Activated CD8-positive, alpha-beta memory T cell treated with anti-CD3 and anti-CD28 coated beads, Interleukin-2, amount 10 ng/mL, durations not matched to agents 7 days and 5 days (primary cell): Measurements from ENCODE around the gene MADD. TPM values are rescaled to one million over a fixed set of nuclear protein-coding genes. Genes with fewer than 3 reads are reported as not detected.
A peak's percentile ranks its signal among the peaks of the same experiment; 100 is the strongest.

Experiments used
- ATAC-seq: fragments of 150-1000 bp; cut with Tn5 transposase; one replicate; pipeline ENCODE4 v1.10.0; 2021; ENCODE audit warnings: moderate library complexity
- CTCF ChIA-PET: fragments of 350-600 bp; sonication (Branson Sonifier 250); formaldehyde crosslinking; loops from one replicate; lab custom pipeline; 2021; ENCODE audit warnings: antibody characterized with exemption; lab: Charles Lee
- DNase-seq: peaks from one replicate; pipeline ENCODE4 v3.0.0-alpha.2; 2020
- H3K27ac Mint-ChIP-seq: one replicate; pipeline ENCODE4 v1.8.0; 2021; ENCODE audit warnings: mild to moderate bottlenecking, mixed read lengths
- H3K27me3 Mint-ChIP-seq: one replicate; pipeline ENCODE4 v1.8.0; 2021; ENCODE audit warnings: mixed read lengths
- H3K36me3 Mint-ChIP-seq: one replicate; pipeline ENCODE4 v1.8.0; 2021; ENCODE audit warnings: mild to moderate bottlenecking, mixed read lengths
- H3K4me1 Mint-ChIP-seq: one replicate; pipeline ENCODE4 v1.8.0; 2021; ENCODE audit warnings: mixed read lengths
- H3K4me3 Mint-ChIP-seq: one replicate; pipeline ENCODE4 v1.8.0; 2021; ENCODE audit warnings: mild to moderate bottlenecking, moderate library complexity, mixed read lengths
- H3K9me3 Mint-ChIP-seq: one replicate; pipeline ENCODE4 v1.8.0; 2022; ENCODE audit warnings: low read depth, mixed read lengths
- total RNA-seq, 2 experiments: library from RNA; stranded (reverse); gene quantifications; one replicate each; pipeline ENCODE4 v1.2.3, GENCODE V29; 2021

The MADD gene
- total RNA-seq, 2 experiments from 2014 or later = 88.5 to 91.2 TPM

DNA sequence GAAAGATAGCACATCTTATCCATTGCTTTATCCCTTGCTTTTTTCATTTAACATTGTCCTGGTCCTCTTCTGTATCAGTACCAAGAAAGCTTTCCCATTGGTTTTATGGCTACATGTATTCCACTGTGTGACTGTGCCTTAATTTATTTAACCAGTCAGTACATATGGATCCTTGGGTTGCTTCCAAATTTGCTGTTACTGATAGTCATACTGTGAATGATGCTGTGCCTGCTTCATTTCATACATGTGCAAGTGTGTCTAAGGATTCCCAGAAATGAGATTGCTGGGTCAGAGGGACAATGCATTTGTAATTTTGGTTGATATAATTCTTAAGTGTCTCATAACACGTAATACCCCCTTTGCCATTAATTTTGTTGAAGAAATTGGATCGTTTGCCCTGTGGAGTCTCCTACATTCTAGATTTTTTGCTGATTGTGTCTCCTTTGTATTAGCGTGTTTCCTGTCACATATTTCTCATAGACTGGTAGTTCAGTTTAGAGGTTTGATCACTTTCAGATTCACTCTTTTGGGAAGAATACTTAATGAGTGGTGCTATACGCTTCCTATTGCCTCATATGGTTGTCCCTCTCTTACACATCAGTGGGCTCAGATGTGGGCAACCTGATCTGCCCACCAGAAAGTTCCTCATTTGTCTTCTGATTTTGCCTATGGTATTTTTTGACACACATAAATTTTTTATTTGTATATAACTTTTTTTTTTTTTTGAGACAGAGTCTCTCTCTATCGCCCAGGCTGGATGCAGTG is 47.3 kb downstream of the MADD start:
- CTCF ChIA-PET = no interaction called here
- peaks cover 4% of the 10 kb centered on the region for H3K4me1 Mint-ChIP-seq
- H3K36me3 Mint-ChIP-seq = peaks cover 37% of the 10 kb centered on the region
- H3K27me3 Mint-ChIP-seq = no peaks in the 10 kb centered on the region
- H3K27ac Mint-ChIP-seq = peak overlapping the region; percentile 3
- ATAC-seq (no peak), DNase-seq (no peak)
- no peaks in the 10 kb centered on the region for H3K9me3 Mint-ChIP-seq
- no peak overlapping the region for H3K4me3 Mint-ChIP-seq

DNA sequence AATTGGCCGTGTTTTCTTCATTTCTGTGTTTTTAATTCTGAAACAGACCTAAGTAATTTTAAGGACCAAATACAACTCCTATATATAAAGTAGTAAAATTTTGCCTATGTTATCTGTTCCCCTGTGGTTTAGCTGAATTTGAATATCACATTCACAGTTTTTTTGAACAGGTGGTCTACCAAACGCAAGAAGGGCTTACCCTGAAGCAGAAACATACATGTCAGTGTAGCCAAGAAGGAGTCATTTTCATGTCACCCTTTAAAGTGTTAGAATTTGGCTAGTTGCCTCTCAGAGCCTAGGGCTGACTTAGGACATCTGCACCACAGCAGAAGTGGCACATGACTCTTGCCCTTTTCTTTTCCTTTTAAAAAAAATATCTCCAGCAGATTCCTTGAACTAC is 48.2 kb downstream of the MADD start:
- Mint-ChIP-seq H3K4me1 (peaks cover 4% of the 10 kb centered on the region), H3K27me3 (no peaks in the 10 kb centered on the region), H3K9me3 (no peaks in the 10 kb centered on the region), H3K36me3 (peaks cover 35% of the 10 kb centered on the region), H3K27ac (no peak overlapping the region), H3K4me3 (no peak overlapping the region)
- CTCF ChIA-PET = no interaction called here
- no peak for ATAC-seq
- no peak for DNase-seq

DNA sequence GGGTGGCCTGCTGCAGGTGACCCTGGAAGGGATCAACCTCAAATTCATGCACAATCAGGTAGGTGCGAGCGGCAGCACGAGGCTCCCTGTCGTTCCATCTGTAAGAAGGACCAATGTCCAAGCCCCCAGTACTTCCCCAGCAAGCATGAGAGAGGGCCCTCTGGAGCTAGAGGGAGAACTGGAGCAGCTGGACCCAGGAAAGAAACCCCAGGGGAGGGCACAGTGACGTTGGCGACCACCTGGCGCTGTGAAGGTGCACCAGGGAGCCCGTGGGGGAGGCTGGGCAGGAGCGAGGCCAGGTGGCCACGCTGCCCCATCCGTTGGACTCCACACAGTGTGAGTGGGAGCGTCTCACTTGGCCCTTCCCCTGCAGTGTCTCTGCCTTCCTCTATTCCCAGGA is 54.6 kb downstream of the MADD start:
- no peak for DNase-seq
- CTCF ChIA-PET = no interaction called here

DNA sequence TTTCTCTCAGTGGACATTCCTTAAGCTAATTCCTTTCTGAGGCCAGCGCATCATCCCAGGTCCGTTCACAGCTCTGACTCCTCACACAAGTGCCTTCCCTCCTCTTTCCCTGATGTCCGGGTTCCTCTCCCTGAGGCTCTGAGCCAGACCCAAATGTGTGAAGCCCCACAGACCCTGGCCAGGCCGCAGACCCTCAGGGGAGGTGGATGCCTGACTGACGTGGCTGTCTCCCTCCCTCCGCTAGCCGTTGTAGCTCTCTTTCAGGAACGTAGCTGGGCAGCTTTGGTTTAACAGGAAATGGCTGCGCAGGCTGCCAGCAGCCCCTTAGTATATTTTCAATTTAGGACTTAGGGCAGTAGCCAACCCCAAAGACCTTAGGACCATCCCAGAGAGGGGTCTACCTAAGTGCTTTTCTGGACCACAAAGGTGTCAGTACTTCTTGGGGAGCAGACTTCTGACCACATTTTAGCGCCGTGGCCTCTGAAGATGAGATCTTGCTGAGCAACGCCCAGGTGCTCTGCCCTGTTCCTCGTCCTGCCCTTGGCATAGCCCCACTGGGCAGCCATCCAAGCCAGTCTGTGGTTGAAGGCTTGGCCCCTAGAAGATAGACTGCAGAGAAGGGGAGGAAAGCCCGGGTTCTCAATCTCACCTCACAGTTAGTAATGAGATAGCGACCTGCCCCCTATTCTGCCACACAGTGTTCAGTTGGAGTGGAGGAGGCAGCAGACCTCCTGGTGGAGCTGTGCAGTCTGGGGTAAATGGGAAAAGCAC is 55.5 kb downstream of the MADD start:
- H3K27ac Mint-ChIP-seq = no peak overlapping the region

More for the DNA sequence above, 54.6 kb downstream of the MADD start:
- no peaks in the 10 kb centered on the region for H3K27me3 Mint-ChIP-seq
- ATAC-seq = no peak
- H3K36me3 Mint-ChIP-seq = peaks cover 15% of the 10 kb centered on the region
- no peak overlapping the region for H3K4me3 Mint-ChIP-seq
- H3K4me1 Mint-ChIP-seq = no peaks in the 10 kb centered on the region
- H3K9me3 Mint-ChIP-seq = no peaks in the 10 kb centered on the region
- no peak overlapping the region for H3K27ac Mint-ChIP-seq

DNA sequence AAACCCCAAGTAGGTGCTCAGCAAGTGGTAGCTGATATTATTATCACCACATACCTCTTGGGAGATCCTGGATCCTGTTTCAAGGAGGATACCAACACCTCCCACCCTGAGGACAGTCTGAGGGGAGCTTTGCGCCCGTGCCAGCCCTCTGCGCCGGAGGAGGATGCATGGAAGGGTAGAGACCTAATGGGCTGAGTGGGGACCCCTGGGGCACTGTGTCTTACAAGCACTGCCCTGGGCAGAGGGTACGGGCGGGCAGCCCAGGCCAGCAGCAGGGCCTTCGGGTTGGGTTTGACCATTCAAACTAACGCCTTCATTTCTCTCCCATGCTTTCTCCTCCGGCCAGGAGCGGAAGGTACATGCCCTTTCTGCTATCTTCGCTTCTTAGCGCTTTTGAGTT is 56.3 kb downstream of the MADD start:
- H3K4me1 Mint-ChIP-seq = no peaks in the 10 kb centered on the region
- H3K27me3 Mint-ChIP-seq = no peaks in the 10 kb centered on the region
- no peaks in the 10 kb centered on the region for H3K9me3 Mint-ChIP-seq
- DNase-seq = no peak
- H3K36me3 Mint-ChIP-seq = peaks cover 13% of the 10 kb centered on the region
- no peak overlapping the region for H3K27ac Mint-ChIP-seq
- H3K4me3 Mint-ChIP-seq = no peak overlapping the region
- CTCF ChIA-PET = interaction anchor here (1.1 to 1.4 kb wide), 3 partner anchors 17 to 86 kb away, joined by 3 to 6 read pairs (median 3); no protein-coding TSS in a partner anchor
- no peak for ATAC-seq

More for the DNA sequence above, 55.5 kb downstream of the MADD start:
- H3K4me1 Mint-ChIP-seq = no peaks in the 10 kb centered on the region
- DNase-seq (no peak), ATAC-seq (no peak)
- no peaks in the 10 kb centered on the region for H3K27me3 Mint-ChIP-seq
- no peak overlapping the region for H3K4me3 Mint-ChIP-seq
- H3K9me3 Mint-ChIP-seq = no peaks in the 10 kb centered on the region
- CTCF ChIA-PET = interaction anchor here (1.1 to 1.4 kb wide), 2 partner anchors 49 to 87 kb away, joined by 3 to 6 read pairs; no protein-coding TSS in a partner anchor
- peaks cover 15% of the 10 kb centered on the region for H3K36me3 Mint-ChIP-seq

DNA sequence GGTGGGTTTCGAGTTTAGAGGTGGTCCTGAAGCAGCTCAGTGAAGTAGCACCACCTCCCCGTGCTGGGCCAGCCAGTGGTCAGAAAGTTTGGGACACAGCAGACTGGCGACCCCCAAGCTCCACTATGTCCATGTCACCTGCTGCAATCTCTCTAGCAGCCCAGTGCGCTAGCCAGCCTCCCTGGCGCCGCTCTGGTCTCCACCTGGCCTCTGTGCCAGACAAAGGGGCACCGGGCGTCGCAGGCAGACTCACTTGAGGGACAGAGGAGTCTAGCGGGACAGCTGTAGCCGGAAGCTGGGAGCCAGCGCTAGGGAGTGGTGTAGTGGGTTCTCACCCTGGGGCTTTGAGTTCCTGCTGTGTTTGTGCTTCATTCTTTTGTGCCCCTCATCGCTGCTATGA is 57.1 kb downstream of the MADD start:
- ATAC-seq (no peak), DNase-seq (no peak)
- Mint-ChIP-seq H3K4me1 (no peaks in the 10 kb centered on the region), H3K36me3 (peaks cover 10% of the 10 kb centered on the region), H3K27me3 (no peaks in the 10 kb centered on the region), H3K4me3 (no peak overlapping the region), H3K9me3 (no peaks in the 10 kb centered on the region), H3K27ac (no peak overlapping the region)
- CTCF ChIA-PET = interaction anchor here (1.1 to 1.4 kb wide), 2 partner anchors 18 to 47 kb away, joined by 3 to 6 read pairs; no protein-coding TSS in a partner anchor

DNA sequence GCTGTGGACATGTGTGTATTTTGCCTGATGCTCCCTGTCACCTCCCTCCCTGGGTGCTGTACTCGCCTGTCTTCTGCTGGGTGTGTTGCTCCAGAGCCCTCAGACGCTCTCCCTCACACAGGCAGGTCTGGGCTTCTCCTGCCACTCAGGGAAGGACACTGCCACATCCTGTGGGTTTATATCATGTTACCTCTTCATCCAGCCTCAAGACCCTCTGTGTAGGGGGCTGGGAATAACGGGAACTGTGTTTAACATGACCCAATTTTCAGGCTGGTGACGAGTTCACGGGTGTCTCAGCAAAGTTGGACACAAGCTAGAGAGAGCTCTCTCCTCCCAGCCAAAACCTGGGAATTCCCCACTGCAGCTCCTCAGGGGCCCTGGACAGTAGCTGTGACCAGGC is 58.0 kb downstream of the MADD start:
- ATAC-seq = no peak
- CTCF ChIA-PET = no interaction called here
- Mint-ChIP-seq H3K27me3 (no peaks in the 10 kb centered on the region), H3K36me3 (peaks cover 10% of the 10 kb centered on the region), H3K4me1 (no peaks in the 10 kb centered on the region), H3K9me3 (no peaks in the 10 kb centered on the region), H3K27ac (no peak overlapping the region), H3K4me3 (no peak overlapping the region)
- DNase-seq = no peak

DNA sequence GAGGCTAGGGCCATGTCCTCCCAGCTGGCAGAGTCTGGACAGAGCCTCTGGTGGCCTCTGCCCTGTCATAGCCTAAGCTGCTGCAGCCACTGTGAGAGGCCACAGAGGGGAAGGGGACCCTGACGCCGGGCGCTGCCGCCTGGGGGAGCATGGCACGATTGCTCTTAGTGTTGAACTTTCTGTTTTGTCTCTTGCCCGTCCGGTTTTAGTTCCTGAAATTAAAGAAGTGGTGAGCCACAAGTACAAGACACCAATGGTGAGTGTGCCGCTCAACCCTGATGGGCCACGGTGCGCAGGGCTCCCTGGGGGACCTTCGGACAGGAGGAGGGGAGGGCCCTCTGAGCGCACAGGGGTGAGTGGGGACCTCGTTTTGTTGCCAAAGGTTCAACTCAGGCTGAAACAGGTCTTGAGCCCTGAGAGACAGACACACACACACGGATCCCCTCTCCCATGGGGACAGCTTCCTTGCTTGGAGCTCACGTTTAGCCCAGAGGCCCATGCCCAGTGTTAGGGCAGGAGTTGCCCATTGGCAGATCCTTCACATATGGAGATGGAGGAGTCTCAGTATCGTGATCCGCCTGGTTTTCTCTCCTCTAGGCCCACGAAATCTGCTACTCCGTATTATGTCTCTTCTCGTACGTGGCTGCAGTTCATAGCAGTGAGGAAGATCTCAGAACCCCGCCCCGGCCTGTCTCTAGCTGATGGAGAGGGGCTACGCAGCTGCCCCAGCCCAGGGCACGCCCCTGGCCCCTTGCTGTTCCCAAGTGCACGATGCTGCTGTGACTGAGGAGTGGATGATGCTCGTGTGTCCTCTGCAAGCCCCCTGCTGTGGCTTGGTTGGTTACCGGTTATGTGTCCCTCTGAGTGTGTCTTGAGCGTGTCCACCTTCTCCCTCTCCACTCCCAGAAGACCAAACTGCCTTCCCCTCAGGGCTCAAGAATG is 58.8 kb downstream of the MADD start:
- DNase-seq (no peak), ATAC-seq (no peak)
- H3K36me3 Mint-ChIP-seq = peaks cover 10% of the 10 kb centered on the region
- H3K4me1 Mint-ChIP-seq = no peaks in the 10 kb centered on the region
- no peaks in the 10 kb centered on the region for H3K9me3 Mint-ChIP-seq
- H3K27me3 Mint-ChIP-seq = no peaks in the 10 kb centered on the region
- H3K27ac Mint-ChIP-seq = no peak overlapping the region
- no peak overlapping the region for H3K4me3 Mint-ChIP-seq
- CTCF ChIA-PET = no interaction called here

DNA sequence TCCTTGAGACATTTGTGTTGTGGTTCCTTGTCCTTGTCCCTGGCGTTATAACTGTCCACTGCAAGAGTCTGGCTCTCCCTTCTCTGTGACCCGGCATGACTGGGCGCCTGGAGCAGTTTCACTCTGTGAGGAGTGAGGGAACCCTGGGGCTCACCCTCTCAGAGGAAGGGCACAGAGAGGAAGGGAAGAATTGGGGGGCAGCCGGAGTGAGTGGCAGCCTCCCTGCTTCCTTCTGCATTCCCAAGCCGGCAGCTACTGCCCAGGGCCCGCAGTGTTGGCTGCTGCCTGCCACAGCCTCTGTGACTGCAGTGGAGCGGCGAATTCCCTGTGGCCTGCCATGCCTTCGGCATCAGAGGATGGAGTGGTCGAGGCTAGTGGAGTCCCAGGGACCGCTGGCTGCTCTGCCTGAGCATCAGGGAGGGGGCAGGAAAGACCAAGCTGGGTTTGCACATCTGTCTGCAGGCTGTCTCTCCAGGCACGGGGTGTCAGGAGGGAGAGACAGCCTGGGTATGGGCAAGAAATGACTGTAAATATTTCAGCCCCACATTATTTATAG is 59.6 kb downstream of the MADD start:
- DNase-seq (no peak), ATAC-seq (no peak)
- CTCF ChIA-PET = interaction anchor here (1.2 kb wide), 1 partner anchor 83 kb away, joined by 5 read pairs; no protein-coding TSS in a partner anchor
- Mint-ChIP-seq H3K4me1 (no peaks in the 10 kb centered on the region), H3K36me3 (peaks cover 10% of the 10 kb centered on the region), H3K27ac (no peak overlapping the region), H3K4me3 (no peak overlapping the region), H3K9me3 (no peaks in the 10 kb centered on the region), H3K27me3 (no peaks in the 10 kb centered on the region)

DNA sequence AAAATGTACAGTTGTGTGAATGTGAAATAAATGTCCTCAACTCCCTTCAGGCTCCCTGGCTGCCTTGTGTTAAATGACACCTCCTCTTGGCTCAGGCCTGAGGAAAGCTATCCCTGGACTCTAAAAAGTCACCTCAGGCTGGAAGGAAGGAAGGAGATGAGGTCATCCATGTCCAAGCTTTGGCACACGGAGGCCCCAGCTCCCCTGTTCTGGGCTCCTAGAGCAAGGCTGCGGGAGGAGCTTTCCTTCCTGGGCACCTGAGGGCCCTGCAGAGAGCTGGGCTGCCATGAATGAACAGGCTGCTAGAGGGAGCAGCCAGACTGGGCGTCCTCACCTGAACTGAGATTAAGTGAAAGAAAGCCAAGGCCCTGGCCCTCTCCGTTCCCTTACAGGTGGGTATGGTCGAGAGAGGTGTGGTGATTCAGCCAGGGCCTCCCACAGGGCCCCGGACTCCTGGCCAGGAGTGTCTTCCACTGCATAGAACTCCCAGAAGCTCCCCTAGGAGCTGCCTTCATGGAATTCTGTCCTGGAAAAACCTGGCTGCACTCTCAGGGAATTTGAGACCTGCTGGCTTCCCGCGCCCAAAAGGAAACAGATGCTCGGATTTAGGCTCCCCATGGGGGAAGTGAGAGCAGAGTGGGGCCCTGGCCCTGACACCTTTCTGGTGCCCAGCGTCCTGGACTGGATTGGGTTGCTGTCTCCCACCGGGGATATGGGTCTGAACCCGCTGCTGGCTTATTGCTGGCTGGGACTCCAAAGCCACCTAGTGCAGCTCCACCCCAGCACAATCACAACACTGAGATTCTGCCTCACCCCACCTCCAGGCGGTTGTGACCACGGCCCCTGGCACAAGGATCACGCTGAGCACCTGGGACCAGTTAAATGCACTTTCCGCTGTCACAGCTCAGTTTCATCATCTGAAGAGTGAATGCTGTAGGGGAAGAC is 60.3 kb downstream of the MADD start:
- CTCF ChIA-PET = interaction anchor here (1.2 kb wide), 1 partner anchor 82 kb away, joined by 5 read pairs; no protein-coding TSS in a partner anchor
- H3K27me3 Mint-ChIP-seq = no peaks in the 10 kb centered on the region
- ATAC-seq (no peak), DNase-seq (no peak)
- H3K27ac Mint-ChIP-seq = peak overlapping the region; percentile 29
- peaks cover 5% of the 10 kb centered on the region for H3K36me3 Mint-ChIP-seq
- H3K4me1 Mint-ChIP-seq = no peaks in the 10 kb centered on the region
- H3K4me3 Mint-ChIP-seq = no peak overlapping the region
- no peaks in the 10 kb centered on the region for H3K9me3 Mint-ChIP-seq

DNA sequence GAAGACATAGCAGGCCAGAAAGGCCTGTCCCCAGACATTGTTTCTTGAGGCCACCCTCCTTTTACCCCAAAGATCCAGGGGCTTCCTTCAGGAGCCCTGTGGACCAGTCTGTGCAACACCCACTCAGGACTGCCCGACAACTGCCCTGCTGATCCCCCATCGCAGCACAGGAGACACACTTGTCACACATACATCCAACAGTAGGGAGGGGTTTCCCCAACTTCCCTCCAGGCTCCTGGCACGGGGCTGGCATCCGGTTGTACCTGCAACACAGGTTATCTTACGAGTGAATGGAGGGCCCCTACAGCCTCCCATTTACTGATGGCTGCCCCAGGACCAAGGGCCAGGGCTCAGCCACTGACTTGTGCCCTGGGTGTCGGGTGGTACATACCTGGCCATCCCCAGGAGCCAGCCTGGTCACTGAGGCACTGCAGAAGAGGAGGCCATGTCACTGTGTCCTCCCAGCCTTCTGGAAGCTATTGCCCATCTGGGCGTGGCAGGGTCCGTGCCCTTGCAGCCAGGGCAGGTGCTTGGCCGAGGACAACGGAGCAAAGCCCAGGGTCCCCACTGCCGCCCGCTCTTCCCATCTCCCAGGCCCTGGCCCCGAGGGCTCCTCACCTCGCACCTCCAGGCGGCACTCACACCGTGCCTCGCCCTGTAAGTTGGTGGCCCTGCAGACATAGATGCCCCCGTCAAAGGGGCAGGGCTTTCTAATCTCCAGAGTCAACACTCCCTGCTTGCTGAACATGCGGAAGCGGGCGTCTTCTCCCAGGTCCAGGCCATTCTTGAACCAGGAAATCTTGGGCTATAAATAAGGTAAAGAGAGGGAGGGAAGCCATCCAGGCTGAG is 61.7 kb downstream of the MADD start:
- no peak overlapping the region for H3K4me3 Mint-ChIP-seq

More for the DNA sequence above, 61.7 kb downstream of the MADD start:
- CTCF ChIA-PET = no interaction called here
- no peaks in the 10 kb centered on the region for H3K9me3 Mint-ChIP-seq
- peaks cover 2% of the 10 kb centered on the region for H3K36me3 Mint-ChIP-seq
- ATAC-seq (no peak), DNase-seq (no peak)
- H3K27me3 Mint-ChIP-seq = no peaks in the 10 kb centered on the region
- no peak overlapping the region for H3K27ac Mint-ChIP-seq
- H3K4me1 Mint-ChIP-seq = no peaks in the 10 kb centered on the region
